ENCODE measurements around the gene DNMBP.

Gene DNMBP

GRCh38 chr10:99827936-99828335 lies 181.8 kb downstream of the DNMBP start:
- no peak for DNase-seq (ENCODE audit: low read depth in 2 of 2)
